ENCODE results near the gene SFXN4.
A peak's percentile ranks its signal among the peaks of the same experiment; 100 is the strongest.
"Not testable (repeated sequence)": the region's sequence is repeated elsewhere in the genome, so short reads cannot be mapped to it uniquely, and the experiment has no call there.

Gene SFXN4

DNA sequence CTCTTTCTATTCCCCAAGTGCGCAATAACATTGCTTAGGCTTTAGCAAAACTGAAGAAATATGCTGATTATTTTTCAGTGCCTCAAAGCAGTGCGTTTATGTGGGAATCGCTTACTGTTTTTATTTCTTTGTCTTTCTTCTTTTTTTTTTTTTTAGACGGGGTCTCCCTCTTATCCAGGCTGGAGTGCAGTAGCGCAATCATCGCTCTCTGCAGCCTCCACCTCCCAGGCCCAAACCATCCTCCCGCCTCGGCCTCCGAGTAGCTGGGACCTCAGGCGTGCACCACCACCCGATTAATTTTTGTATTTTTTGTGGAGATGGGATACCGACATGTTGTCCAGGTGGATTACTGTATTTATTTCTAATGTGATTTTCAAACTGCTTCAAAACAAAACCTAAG is 60.4 kb downstream of the SFXN4 start:
- no peak for DNase-seq

GRCh38 chr10:119104654-119105015 is 60.9 kb downstream of the SFXN4 start:
- peak in 1 of 2 experiments; percentile 0 for DNase-seq

- peak in 1 of 2 experiments; percentile 27 for DNase-seq
These were observed 61.4 kb downstream of the SFXN4 start, which contains the start of gene DENND10 for GRCh38 chr10:119103903-119104653. DENND10 (plus strand) TSS chr10:119104113; CDS start chr10:119104143, 30 bp downstream.

GRCh38 chr10:119103241-119103902 is 62.1 kb downstream of the SFXN4 start:
- peak in 1 of 2 experiments; percentile 27 for DNase-seq

GRCh38 chr10:119101366-119102098 is 64.0 kb downstream of the SFXN4 start:
- no peak for DNase-seq

- DNase-seq, result no peak
These were observed 64.9 kb downstream of the SFXN4 start for GRCh38 chr10:119100434-119101238.

- DNase-seq, result no peak
These were observed 66.9 kb downstream of the SFXN4 start for GRCh38 chr10:119098576-119098975.

DNA sequence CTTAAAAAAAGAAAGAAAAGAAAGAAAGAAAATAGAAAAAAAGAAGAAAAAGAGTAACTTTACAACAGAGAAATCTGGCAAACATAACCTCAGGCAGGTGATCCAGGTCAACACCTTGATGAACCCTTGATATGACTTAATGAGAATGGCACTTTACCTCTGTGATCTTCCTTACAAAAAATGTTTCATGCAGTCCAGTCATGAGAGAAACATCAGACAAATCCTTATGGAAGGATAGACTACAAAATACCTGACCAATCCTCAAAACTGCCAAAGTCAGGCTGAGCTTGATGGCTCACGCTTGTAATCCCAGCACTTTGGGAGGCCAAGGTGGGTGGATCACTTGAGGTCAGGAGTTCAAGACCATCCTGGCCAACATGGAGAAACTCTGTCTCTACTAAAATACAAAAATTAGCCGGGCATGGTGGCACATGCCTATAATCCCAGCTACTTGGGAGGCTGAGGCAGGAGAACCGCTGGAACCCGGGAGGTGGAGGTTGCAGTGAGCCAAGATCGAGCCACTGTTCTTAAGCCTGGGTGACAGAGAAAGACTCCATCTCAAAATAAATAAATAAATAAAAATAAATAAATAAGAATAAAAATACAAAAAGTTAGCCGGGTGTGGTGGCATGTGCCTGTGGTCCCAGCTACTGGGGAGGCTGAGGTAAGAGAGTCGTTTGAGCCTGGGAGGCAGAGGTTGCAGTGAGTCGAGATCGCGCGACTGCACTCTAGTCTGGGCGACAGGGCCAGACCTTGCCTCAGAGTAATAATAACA is 68.7 kb downstream of the SFXN4 start:
- not testable (repeated sequence) for DNase-seq

DNA sequence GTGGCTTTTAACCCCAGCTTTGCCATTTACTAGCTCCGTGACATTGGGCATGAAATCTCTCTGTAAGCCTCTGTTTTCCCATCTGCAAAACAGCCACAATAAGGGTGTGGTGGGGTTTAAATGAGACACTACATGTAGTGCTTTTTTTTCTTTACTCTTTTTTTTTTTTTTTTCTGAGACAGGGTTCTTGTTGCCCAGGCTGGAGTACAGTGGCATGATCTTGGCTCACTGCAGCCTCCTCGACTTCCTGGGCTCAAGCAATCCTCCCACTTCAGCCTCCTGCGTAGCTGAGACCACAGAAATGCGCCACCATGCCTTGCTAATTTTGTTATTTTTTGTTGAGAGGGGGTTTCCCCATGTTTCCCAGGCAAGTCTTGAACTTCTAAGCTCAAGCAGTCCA is 69.9 kb downstream of the SFXN4 start:
- no peak for DNase-seq

- DNase-seq, result no peak
These were observed 74.5 kb downstream of the SFXN4 start for GRCh38 chr10:119090968-119091367.

All from NCI-H524 (cell line).